Naive thymus-derived CD4-positive, alpha-beta T cell (primary cell): Measurements from ENCODE around the gene AP5Z1. TPM values are rescaled to one million over a fixed set of nuclear protein-coding genes. Genes with fewer than 3 reads are reported as not detected.
A peak's percentile ranks its signal among the peaks of the same experiment; 100 is the strongest.

Experiments
- ATAC-seq: fragments of 150-1000 bp; cut with Tn5 transposase; 2 replicates; pipeline ENCODE4 v1.10.0; 2021; ENCODE audit warnings: mild to moderate bottlenecking, moderate library complexity
- CTCF ChIA-PET: fragments of 350-600 bp; sonication (Branson Sonifier 250); formaldehyde crosslinking; loops from one replicate; lab custom pipeline; 2021; ENCODE audit warnings: antibody characterized with exemption; lab: Charles Lee
- POLR2A ChIA-PET: fragments of 350-600 bp; sonication (Branson Sonifier 250); formaldehyde crosslinking; loops from one replicate; lab custom pipeline; 2021; ENCODE audit warnings: antibody characterized with exemption, inconsistent platforms; lab: Charles Lee
- DNase-seq, 9 donors: peaks; one replicate each; pipeline versions ENCODE4 v3.0.0 to v3.0.0-alpha.2; 2020 to 2022; ENCODE audit warnings: mixed read lengths in 1 of 9
- H3K27ac ChIP-seq: one replicate; pipeline ENCODE4 v1.7.0; 2013; ENCODE audit warnings: mild to moderate bottlenecking, low read depth, low read length, moderate library complexity
- H3K27me3 ChIP-seq, 2 donors: one replicate each; pipeline ENCODE4 v1.7.0; 2013; ENCODE audit warnings: low read length in 2 of 2, mild to moderate bottlenecking in 2 of 2, moderate library complexity in 2 of 2; ENCODE audit not compliant: control insufficient read depth in 2 of 2, insufficient read depth in 2 of 2
- H3K36me3 ChIP-seq, 3 experiments: 1 replicate in 2 of 3; 2 replicates in 1 of 3; pipeline ENCODE4 v1.7.0; 2013; ENCODE audit warnings: low read length in 3 of 3, mild to moderate bottlenecking in 3 of 3, moderate library complexity in 1 of 3; ENCODE audit not compliant: insufficient read depth in 3 of 3, control insufficient read depth in 2 of 3
- H3K4me1 ChIP-seq, 2 donors: one replicate each; pipeline ENCODE4 v1.7.0; 2013; ENCODE audit warnings: low read length in 2 of 2, mild to moderate bottlenecking in 2 of 2, moderate library complexity in 1 of 2; ENCODE audit not compliant: control insufficient read depth in 2 of 2, insufficient read depth in 2 of 2
- H3K4me3 ChIP-seq: 2 replicates; pipeline ENCODE4 v1.7.0; 2013; ENCODE audit warnings: mild to moderate bottlenecking, low read length
- H3K9me3 ChIP-seq, 3 experiments: 1 replicate in 2 of 3; 2 replicates in 1 of 3; pipeline ENCODE4 v1.7.0; 2013; ENCODE audit warnings: low read length in 3 of 3; ENCODE audit not compliant: control insufficient read depth in 2 of 3
- H3K27ac Mint-ChIP-seq, 9 donors: one replicate each; pipeline ENCODE4 v1.8.0; 2020 to 2022; ENCODE audit warnings: mixed read lengths in 9 of 9, mild to moderate bottlenecking in 8 of 9, moderate library complexity in 5 of 9, inconsistent platforms in 2 of 9
- H3K27me3 Mint-ChIP-seq, 5 donors: one replicate each; pipeline ENCODE4 v1.8.0; 2021 to 2022; ENCODE audit warnings: mixed read lengths in 5 of 5, mild to moderate bottlenecking in 1 of 5
- H3K36me3 Mint-ChIP-seq, 5 donors: one replicate each; pipeline ENCODE4 v1.8.0; 2020 to 2022; ENCODE audit warnings: mixed read lengths in 5 of 5, mild to moderate bottlenecking in 3 of 5, inconsistent platforms in 1 of 5
- H3K4me1 Mint-ChIP-seq, 7 donors: one replicate each; pipeline ENCODE4 v1.8.0; 2020 to 2022; ENCODE audit warnings: mixed read lengths in 7 of 7, mild to moderate bottlenecking in 3 of 7, inconsistent platforms in 1 of 7
- H3K4me3 Mint-ChIP-seq, 10 donors: one replicate each; pipeline ENCODE4 v1.8.0; 2020 to 2022; ENCODE audit warnings: mild to moderate bottlenecking in 10 of 10, mixed read lengths in 10 of 10, moderate library complexity in 6 of 10, inconsistent platforms in 2 of 10
- H3K9me3 Mint-ChIP-seq, 11 donors: one replicate each; pipeline ENCODE4 v1.8.0; 2020 to 2022; ENCODE audit warnings: mixed read lengths in 11 of 11, mild to moderate bottlenecking in 4 of 11, inconsistent platforms in 1 of 11, moderate library complexity in 1 of 11
- intact Hi-C, 2 donors: fragments of 100-400 bp; cut with micrococcal nuclease; formaldehyde crosslinking; loops; one replicate each; pipeline ENCODE4 v1.15.1; 2023
- polyA plus RNA-seq, 2 donors: library from polyadenylated mRNA; unstranded; fragments of 300-500 nt; fragmentation: Illumina TruSeq; gene quantifications; one replicate each; pipeline ENCODE4 v1.2.3, GENCODE V29; 2021
- total RNA-seq, 6 experiments: library from RNA in 5 of 6; stranded (reverse) in 5 of 6; gene quantifications; 1 replicate in 5 of 6; 2 replicates in 1 of 6; pipeline ENCODE4 v1.2.3 and lab custom pipeline; 2021 to 2026

The AP5Z1 gene
- total and polyA plus RNA-seq, 7 experiments from 2014 or later: 36.7 to 114 (median 87.5) TPM

- Histone ChIP-seq H3K36me3 (no peaks in the 10 kb centered on the region), H3K27ac (no peak overlapping the region), H3K9me3 (no peaks in the 10 kb centered on the region), H3K4me1 (peaks cover 2 to 5% of the 10 kb centered on the region in 2 donors), H3K4me3 (no peak overlapping the region), H3K27me3 (no peaks in the 10 kb centered on the region)
- no peak for ATAC-seq
- H3K36me3 Mint-ChIP-seq: peaks cover 0 to 4% (median 0%) of the 10 kb centered on the region in 5 donors
- peaks cover 3 to 16% (median 7%) of the 10 kb centered on the region in 7 donors for H3K4me1 Mint-ChIP-seq
- peak overlapping the region in 1 of 9 donors; percentile 67 for H3K27ac Mint-ChIP-seq
- POLR2A ChIA-PET: interaction anchor here (1.2 kb wide), 1 partner anchor 34 kb away, joined by 3 read pairs; the partner anchor contains the start of gene AP5Z1
- H3K9me3 Mint-ChIP-seq: peaks cover 0 to 5% (median 0%) of the 10 kb centered on the region in 11 donors
- peak overlapping the region in 9 of 10 donors; percentile 25 to 88 (median 85) for H3K4me3 Mint-ChIP-seq
- intact Hi-C loops: no loop called here
- no peak for DNase-seq
- CTCF ChIA-PET: interaction anchor here (0.6 kb wide), 1 partner anchor 168 kb away, joined by 3 read pairs; no protein-coding TSS in a partner anchor
- peaks cover 11 to 48% (median 17%) of the 10 kb centered on the region in 5 donors for H3K27me3 Mint-ChIP-seq
These were observed 34.2 kb downstream of the AP5Z1 start for GRCh38 chr7:4809666-4810065.

DNA sequence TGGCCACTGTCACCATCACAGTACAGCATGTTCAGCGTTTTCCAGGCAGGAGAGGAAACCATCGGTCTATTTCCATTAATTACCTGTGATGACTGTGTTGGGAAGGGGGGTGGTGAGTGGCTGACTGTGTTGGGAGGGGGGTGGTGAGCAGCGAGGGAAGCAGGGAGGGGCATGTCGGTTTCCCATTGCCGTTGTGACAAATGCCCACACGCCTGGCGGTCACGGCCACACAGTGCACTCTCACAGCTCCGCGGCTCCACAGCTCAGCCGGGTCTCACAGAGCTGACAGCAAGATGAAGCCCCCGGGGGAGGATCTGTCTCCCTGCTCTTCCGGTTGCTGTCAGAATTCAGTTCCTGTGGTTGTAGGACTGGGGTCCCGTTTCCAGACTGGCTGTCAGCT lies 39.0 kb downstream of the AP5Z1 start:
- intact Hi-C loops: no loop called here
- CTCF ChIA-PET: interaction anchor here (0.6 kb wide), 1 partner anchor 741 kb away, joined by 3 read pairs; no protein-coding TSS in a partner anchor
- H3K4me1 ChIP-seq: peaks cover 2 to 5% of the 10 kb centered on the region in 2 donors
- POLR2A ChIA-PET: no interaction called here
- DNase-seq: no peak
- Mint-ChIP-seq H3K9me3 (peaks cover 0 to 5% (median 0%) of the 10 kb centered on the region in 11 donors), H3K4me1 (peaks cover 0 to 10% (median 4%) of the 10 kb centered on the region in 7 donors), H3K27ac (no peak overlapping the region), H3K36me3 (peaks cover 0 to 4% (median 0%) of the 10 kb centered on the region in 5 donors), H3K27me3 (peaks cover 14 to 24% (median 20%) of the 10 kb centered on the region in 5 donors), H3K4me3 (no peak overlapping the region)
- H3K36me3 ChIP-seq: no peaks in the 10 kb centered on the region
- H3K27me3 ChIP-seq: no peaks in the 10 kb centered on the region
- no peak for ATAC-seq
- H3K4me3 ChIP-seq: no peak overlapping the region
- H3K27ac ChIP-seq: no peak overlapping the region
- H3K9me3 ChIP-seq: no peaks in the 10 kb centered on the region

DNA sequence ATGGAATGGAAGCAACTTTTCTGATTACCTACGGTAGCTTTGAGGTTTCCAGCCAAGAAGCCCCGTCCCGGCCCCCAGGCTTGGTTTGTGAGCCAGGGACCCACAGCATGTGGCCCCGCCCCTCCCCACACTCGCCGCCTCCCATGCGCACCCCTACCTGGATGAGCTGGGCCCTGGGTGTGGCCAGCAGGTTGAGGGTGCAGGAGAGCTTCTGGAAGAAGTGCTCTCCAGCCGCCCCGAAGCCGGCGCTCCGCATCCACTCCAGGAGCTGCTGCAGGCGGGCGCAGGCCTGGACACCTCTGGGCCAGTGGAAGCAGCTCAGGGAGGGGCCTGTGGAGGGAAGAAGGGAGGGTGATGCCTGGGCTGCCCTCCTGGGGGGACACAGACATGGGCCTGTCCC lies 39.7 kb downstream of the AP5Z1 start:
- H3K9me3 Mint-ChIP-seq: peaks cover 0 to 5% (median 0%) of the 10 kb centered on the region in 11 donors
- no peak for DNase-seq
- CTCF ChIA-PET: interaction anchor here (0.6 kb wide), 1 partner anchor 741 kb away, joined by 3 read pairs; no protein-coding TSS in a partner anchor
- H3K9me3 ChIP-seq: no peaks in the 10 kb centered on the region
- H3K36me3 ChIP-seq: no peaks in the 10 kb centered on the region
- no peak overlapping the region for H3K4me3 Mint-ChIP-seq
- H3K36me3 Mint-ChIP-seq: peaks cover 0 to 4% (median 0%) of the 10 kb centered on the region in 5 donors
- H3K27ac Mint-ChIP-seq: no peak overlapping the region
- H3K27ac ChIP-seq: no peak overlapping the region
- H3K4me3 ChIP-seq: no peak overlapping the region
- peaks cover 0 to 9% (median 3%) of the 10 kb centered on the region in 7 donors for H3K4me1 Mint-ChIP-seq
- H3K4me1 ChIP-seq: no peaks in the 10 kb centered on the region
- peaks cover 14 to 30% (median 18%) of the 10 kb centered on the region in 5 donors for H3K27me3 Mint-ChIP-seq
- POLR2A ChIA-PET: no interaction called here
- intact Hi-C loops: no loop called here
- no peak for ATAC-seq
- no peaks in the 10 kb centered on the region for H3K27me3 ChIP-seq

DNA sequence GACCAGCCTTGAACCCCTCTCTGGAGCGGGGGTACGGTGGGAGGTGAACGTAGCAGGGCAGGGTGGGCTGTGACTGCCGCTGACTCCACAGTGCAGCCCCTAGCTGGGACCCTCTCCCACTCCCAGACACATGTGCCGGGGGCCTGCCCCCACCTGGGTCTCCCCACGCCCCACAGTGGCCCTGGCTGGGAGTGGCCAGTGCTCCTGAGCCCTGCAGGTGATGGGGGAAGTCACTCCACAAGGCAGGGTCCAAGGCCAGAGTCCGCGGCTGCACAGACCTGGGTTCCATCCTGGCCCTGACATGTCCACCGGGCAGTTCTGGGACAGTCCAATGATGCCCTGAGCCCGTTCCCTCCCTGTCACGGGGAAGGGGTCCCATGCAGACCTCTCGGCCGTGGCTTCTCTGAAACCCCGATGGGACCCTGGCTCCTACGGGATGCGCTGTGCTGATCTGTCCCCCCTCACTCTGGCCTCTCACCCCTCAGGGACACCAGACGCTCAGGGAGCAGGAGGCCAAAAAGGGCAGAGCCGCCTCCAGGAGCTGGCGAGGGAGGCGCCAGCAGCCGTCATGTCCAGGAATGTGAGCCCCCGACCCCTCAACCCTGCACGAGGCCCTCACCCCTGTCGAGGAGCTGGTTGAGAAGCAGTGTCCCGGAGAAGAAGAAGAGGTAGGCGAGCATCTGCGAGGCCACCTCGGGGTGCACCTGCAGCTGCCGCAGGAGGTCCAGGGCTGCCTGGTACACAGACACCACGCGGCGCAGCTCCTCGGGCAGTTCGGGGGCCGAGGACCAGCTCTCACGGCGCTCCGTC lies 40.4 kb downstream of the AP5Z1 start:
- Histone ChIP-seq H3K27me3 (no peaks in the 10 kb centered on the region), H3K36me3 (no peaks in the 10 kb centered on the region), H3K4me3 (no peak overlapping the region), H3K4me1 (no peaks in the 10 kb centered on the region), H3K9me3 (no peaks in the 10 kb centered on the region), H3K27ac (no peak overlapping the region)
- ChIA-PET POLR2A (no interaction called here), CTCF (no interaction called here)
- Mint-ChIP-seq H3K9me3 (peaks cover 0 to 5% (median 0%) of the 10 kb centered on the region in 11 donors), H3K4me1 (peaks cover 0 to 9% (median 0%) of the 10 kb centered on the region in 7 donors), H3K4me3 (no peak overlapping the region), H3K27me3 (peaks cover 13 to 30% (median 14%) of the 10 kb centered on the region in 5 donors), H3K27ac (no peak overlapping the region), H3K36me3 (peaks cover 0 to 4% (median 0%) of the 10 kb centered on the region in 5 donors)
- DNase-seq (no peak), ATAC-seq (no peak)
- intact Hi-C loops: no loop called here

GRCh38 chr7:4816419-4817080 lies 41.1 kb downstream of the AP5Z1 start:
- intact Hi-C loops: no loop called here
- ChIA-PET CTCF (no interaction called here), POLR2A (no interaction called here)
- DNase-seq (no peak), ATAC-seq (no peak)
- no peaks in the 10 kb centered on the region for H3K4me1 ChIP-seq
- H3K4me3 Mint-ChIP-seq: no peak overlapping the region
- H3K9me3 ChIP-seq: no peaks in the 10 kb centered on the region
- H3K27ac ChIP-seq: no peak overlapping the region
- H3K27ac Mint-ChIP-seq: no peak overlapping the region
- H3K4me3 ChIP-seq: no peak overlapping the region
- H3K36me3 Mint-ChIP-seq: peaks cover 0 to 4% (median 0%) of the 10 kb centered on the region in 5 donors
- H3K27me3 Mint-ChIP-seq: peaks cover 13 to 30% (median 18%) of the 10 kb centered on the region in 5 donors
- H3K27me3 ChIP-seq: no peaks in the 10 kb centered on the region
- H3K4me1 Mint-ChIP-seq: peaks cover 0 to 9% (median 0%) of the 10 kb centered on the region in 7 donors
- peaks cover 0 to 5% (median 0%) of the 10 kb centered on the region in 11 donors for H3K9me3 Mint-ChIP-seq
- no peaks in the 10 kb centered on the region for H3K36me3 ChIP-seq

GRCh38 chr7:4817178-4817901 lies 41.9 kb downstream of the AP5Z1 start:
- H3K9me3 Mint-ChIP-seq: peaks cover 0 to 5% (median 0%) of the 10 kb centered on the region in 11 donors
- peaks cover 13 to 30% (median 18%) of the 10 kb centered on the region in 5 donors for H3K27me3 Mint-ChIP-seq
- no peak overlapping the region for H3K4me3 Mint-ChIP-seq
- no peak for ATAC-seq
- H3K27ac Mint-ChIP-seq: no peak overlapping the region
- no peak for DNase-seq
- Histone ChIP-seq H3K36me3 (no peaks in the 10 kb centered on the region), H3K9me3 (no peaks in the 10 kb centered on the region), H3K27me3 (no peaks in the 10 kb centered on the region), H3K27ac (no peak overlapping the region), H3K4me3 (no peak overlapping the region), H3K4me1 (no peaks in the 10 kb centered on the region)
- intact Hi-C loops: no loop called here
- peaks cover 0 to 9% (median 0%) of the 10 kb centered on the region in 7 donors for H3K4me1 Mint-ChIP-seq
- CTCF ChIA-PET: no interaction called here
- H3K36me3 Mint-ChIP-seq: peaks cover 0 to 4% (median 0%) of the 10 kb centered on the region in 5 donors
- POLR2A ChIA-PET: no interaction called here
